ENCODE measurements around the gene NSDHL.
"Not testable (repeated sequence)": the region's sequence is repeated elsewhere in the genome, so short reads cannot be mapped to it uniquely, and the experiment has no call there.

Gene NSDHL

GRCh38 chrX:152830312-152831305 lies at the start of gene NSDHL, which contains the start of gene CETN2:
NSDHL (plus strand) TSS chrX:152831063; CDS start chrX:152846325, 15,262 bp downstream.
CETN2 (minus strand) TSS chrX:152830757; CDS start chrX:152830710, 47 bp downstream.
- TF ChIP-seq CTCF (IDR thresholded peaks at IDR 0.05), result no peak
- DNase-seq (ENCODE audit: low spot score), result peak; percentile 96
- peak within 1 kb of the TSS; percentile 86 for H3K4me3 ChIP-seq
- peak within 1 kb of the TSS; percentile 38 to 80 for H3K27ac ChIP-seq

- not testable (repeated sequence) for DNase-seq (ENCODE audit: low spot score); H3K27ac ChIP-seq; H3K4me3 ChIP-seq
Measured at GRCh38 chrX:152787062-152787461, 43.8 kb upstream of the NSDHL start.

GRCh38 chrX:152798945-152799344 lies 31.9 kb upstream of the NSDHL start:
- no peak overlapping the region for H3K4me3 ChIP-seq
- no peak overlapping the region for H3K27ac ChIP-seq
- DNase-seq (ENCODE audit: low spot score), result no peak
- TF ChIP-seq CTCF (IDR thresholded peaks at IDR 0.05), result no peak

GRCh38 chrX:152806035-152806434 lies 24.8 kb upstream of the NSDHL start:
- Histone ChIP-seq H3K27ac (no peak overlapping the region), H3K4me3 (no peak overlapping the region)
- TF ChIP-seq CTCF (IDR thresholded peaks at IDR 0.05), result no peak
- no peak for DNase-seq (ENCODE audit: low spot score)

GRCh38 chrX:152810403-152810802 lies 20.5 kb upstream of the NSDHL start:
- no peak for TF ChIP-seq CTCF (IDR thresholded peaks at IDR 0.05)
- Histone ChIP-seq H3K4me3 (no peak overlapping the region), H3K27ac (no peak overlapping the region)
- DNase-seq (ENCODE audit: low spot score), result no peak

GRCh38 chrX:152813206-152813605 lies 17.7 kb upstream of the NSDHL start:
- no peak for TF ChIP-seq CTCF (IDR thresholded peaks at IDR 0.05)
- no peak for DNase-seq (ENCODE audit: low spot score)
- Histone ChIP-seq H3K27ac (no peak overlapping the region), H3K4me3 (no peak overlapping the region)

GRCh38 chrX:152814048-152814447 lies 16.8 kb upstream of the NSDHL start:
- TF ChIP-seq CTCF (IDR thresholded peaks at IDR 0.05), result no peak
- DNase-seq (ENCODE audit: low spot score), result no peak
- H3K27ac ChIP-seq, result no peak overlapping the region
- no peak overlapping the region for H3K4me3 ChIP-seq

Measured in coronary artery (tissue), 2 donors.